ENCODE results near the gene DLL1.

Gene DLL1

GRCh38 chr6:170270984-170271593 is 19.8 kb downstream of the DLL1 start:
- no peak overlapping the region for H3K4me3 ChIP-seq (ENCODE audit: low read depth in 1 of 2, low read length in 1 of 2)

GRCh38 chr6:170269846-170270541 is 20.9 kb downstream of the DLL1 start:
- TF ChIP-seq CTCF (IDR thresholded peaks at IDR 0.05), result no peak
- H3K27ac ChIP-seq, result no peak overlapping the region
- H3K4me1 ChIP-seq (ENCODE audit: control insufficient read depth in 1 of 2, insufficient read depth in 1 of 2, low read depth in 1 of 2, low read length in 1 of 2), result peaks cover 8 to 10% of the 10 kb centered on the region in 2 experiments
- no peaks in the 10 kb centered on the region for H3K36me3 ChIP-seq
- peaks cover 34% of the 10 kb centered on the region for H3K27me3 ChIP-seq
- H3K9me3 ChIP-seq, result no peaks in the 10 kb centered on the region
- H3K4me3 ChIP-seq (ENCODE audit: low read depth in 1 of 2, low read length in 1 of 2), result no peak overlapping the region

More at GRCh38 chr6:170270984-170271593, 19.8 kb downstream of the DLL1 start:
- peaks cover 8 to 10% of the 10 kb centered on the region in 2 experiments for H3K4me1 ChIP-seq (ENCODE audit: control insufficient read depth in 1 of 2, insufficient read depth in 1 of 2, low read depth in 1 of 2, low read length in 1 of 2)
- no peaks in the 10 kb centered on the region for H3K36me3 ChIP-seq
- H3K27ac ChIP-seq, result no peak overlapping the region
- H3K9me3 ChIP-seq, result no peaks in the 10 kb centered on the region
- no peak for TF ChIP-seq CTCF (IDR thresholded peaks at IDR 0.05)
- peaks cover 36% of the 10 kb centered on the region for H3K27me3 ChIP-seq

GRCh38 chr6:170269151-170269845 is 21.6 kb downstream of the DLL1 start:
- Histone ChIP-seq H3K4me1 (ENCODE audit: control insufficient read depth in 1 of 2, insufficient read depth in 1 of 2, low read depth in 1 of 2, low read length in 1 of 2) (peaks cover 8 to 10% of the 10 kb centered on the region in 2 experiments), H3K4me3 (ENCODE audit: low read depth in 1 of 2, low read length in 1 of 2) (no peak overlapping the region), H3K36me3 (no peaks in the 10 kb centered on the region), H3K9me3 (no peaks in the 10 kb centered on the region), H3K27ac (no peak overlapping the region), H3K27me3 (peaks cover 29% of the 10 kb centered on the region)
- no peak for TF ChIP-seq CTCF (IDR thresholded peaks at IDR 0.05)

GRCh38 chr6:170268216-170269129 is 22.4 kb downstream of the DLL1 start:
- Histone ChIP-seq H3K27ac (no peak overlapping the region), H3K4me1 (ENCODE audit: control insufficient read depth in 1 of 2, insufficient read depth in 1 of 2, low read depth in 1 of 2, low read length in 1 of 2) (peaks cover 8 to 10% of the 10 kb centered on the region in 2 experiments), H3K9me3 (no peaks in the 10 kb centered on the region), H3K27me3 (peaks cover 36% of the 10 kb centered on the region), H3K36me3 (no peaks in the 10 kb centered on the region), H3K4me3 (ENCODE audit: low read depth in 1 of 2, low read length in 1 of 2) (no peak overlapping the region)
- TF ChIP-seq CTCF (IDR thresholded peaks at IDR 0.05), result no peak

GRCh38 chr6:170267688-170268087 is 23.2 kb downstream of the DLL1 start:
- H3K27me3 ChIP-seq, result peaks cover 36% of the 10 kb centered on the region
- H3K4me1 ChIP-seq (ENCODE audit: control insufficient read depth in 1 of 2, insufficient read depth in 1 of 2, low read depth in 1 of 2, low read length in 1 of 2), result peaks cover 8 to 10% of the 10 kb centered on the region in 2 experiments
- no peak overlapping the region for H3K4me3 ChIP-seq (ENCODE audit: low read depth in 1 of 2, low read length in 1 of 2)
- TF ChIP-seq CTCF (IDR thresholded peaks at IDR 0.05), result no peak
- H3K9me3 ChIP-seq, result no peaks in the 10 kb centered on the region
- no peak overlapping the region for H3K27ac ChIP-seq
- no peaks in the 10 kb centered on the region for H3K36me3 ChIP-seq

All from neutrophil (primary cell).